NK-92 (cell line): ENCODE data around the gene PAX9.

Source experiments
- DNase-seq: peaks from one replicate; lab custom pipeline; 2025; ENCODE audit not compliant: unreplicated experiment; lab: John Stamatoyannopoulos, UW

Gene PAX9

GRCh38 chr14:36655963-36656686 is 5.5 kb upstream of the PAX9 start:
- no peak for DNase-seq

- no peak for DNase-seq
These were observed 4.8 kb upstream of the PAX9 start for GRCh38 chr14:36656687-36657398.

- no peak for DNase-seq
These were observed 4.1 kb upstream of the PAX9 start for GRCh38 chr14:36657399-36658122.

DNA sequence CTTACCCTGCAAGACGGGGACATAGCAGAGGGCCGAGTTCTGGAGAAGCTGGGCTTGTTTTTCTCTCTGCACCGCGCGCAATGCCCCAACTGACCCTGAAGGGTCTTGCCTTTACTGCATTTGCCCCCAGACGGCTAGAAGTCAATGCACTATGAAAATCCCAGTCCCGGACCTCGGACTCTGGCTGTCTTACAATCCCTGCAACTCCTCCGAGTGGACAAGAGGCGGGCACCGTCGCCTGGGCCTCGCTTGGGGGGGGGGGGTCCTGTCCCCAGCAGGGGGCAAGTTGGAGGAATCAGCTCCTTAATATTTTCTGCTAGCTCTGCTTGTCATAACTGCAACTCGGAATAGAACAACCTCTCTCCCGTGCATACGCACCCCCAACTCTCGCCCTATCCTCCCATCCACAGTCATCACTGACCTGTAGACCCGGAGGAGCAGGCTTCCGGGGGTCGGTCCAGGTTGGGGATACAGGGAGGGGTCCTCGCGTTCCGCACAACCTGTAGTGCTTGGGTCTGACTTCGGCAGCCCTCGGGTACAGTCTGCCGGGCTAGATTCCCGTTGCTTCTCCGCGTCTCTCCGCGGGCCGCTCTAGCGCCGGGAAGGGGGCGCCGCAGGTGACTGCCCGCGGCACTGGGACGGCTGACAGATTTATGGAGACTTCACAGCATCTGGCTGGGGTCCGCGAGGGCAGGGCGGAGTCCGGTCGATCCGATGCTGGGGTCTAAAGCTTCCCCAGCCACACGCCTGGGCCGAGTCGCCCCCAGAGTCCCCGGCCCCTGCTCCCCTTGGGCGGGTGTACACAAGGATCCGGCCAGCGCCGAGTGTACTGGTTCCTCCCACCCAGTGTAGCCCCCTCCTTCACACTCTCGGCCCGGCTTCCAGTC is 3.3 kb upstream of the PAX9 start:
- DNase-seq: no peak

GRCh38 chr14:36659010-36659821 is 2.4 kb upstream of the PAX9 start:
- DNase-seq: no peak

DNA sequence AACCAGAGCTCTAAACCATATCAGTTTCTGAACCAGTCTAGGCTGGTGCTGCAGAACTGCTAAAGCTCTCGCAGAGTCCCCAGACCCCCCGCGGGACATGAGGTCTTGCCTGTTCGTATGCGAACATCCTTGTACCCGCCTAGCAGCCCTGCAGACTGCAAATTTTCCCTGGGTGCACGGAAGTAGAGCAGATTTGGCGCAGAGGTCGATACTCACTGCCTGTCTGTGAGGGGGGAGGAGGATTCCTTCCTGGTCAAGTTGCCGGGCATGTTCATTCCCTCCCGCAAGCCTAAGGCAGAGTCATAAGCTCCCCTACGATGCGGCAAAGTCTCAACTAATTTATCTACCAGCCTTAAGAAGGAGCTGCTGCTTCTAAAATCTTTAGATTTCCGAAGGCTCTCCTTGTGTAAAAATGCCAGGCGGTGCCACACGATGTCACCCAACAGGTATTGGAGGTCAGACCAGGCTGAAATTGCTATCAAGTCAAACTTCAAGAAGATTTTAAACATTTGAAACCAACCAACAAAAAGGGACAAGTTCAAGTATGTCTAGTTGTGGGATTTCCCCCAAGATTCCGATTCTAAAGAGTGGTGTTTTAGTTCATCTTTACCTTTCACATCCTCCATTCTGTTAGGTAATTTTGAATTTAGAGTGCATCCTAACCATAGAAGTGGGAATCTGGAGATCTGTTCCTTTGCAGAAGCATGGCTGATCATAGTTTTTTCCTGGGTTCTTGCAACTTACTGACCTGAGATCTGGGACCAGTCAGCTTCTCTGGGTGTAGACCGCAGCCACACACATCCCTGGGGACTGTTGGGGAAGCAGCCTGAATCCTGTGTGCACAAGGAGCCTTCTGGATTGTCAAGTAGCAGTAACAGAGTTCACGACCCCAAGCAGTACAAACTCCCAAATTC is 1.6 kb upstream of the PAX9 start:
- DNase-seq: no peak

DNA sequence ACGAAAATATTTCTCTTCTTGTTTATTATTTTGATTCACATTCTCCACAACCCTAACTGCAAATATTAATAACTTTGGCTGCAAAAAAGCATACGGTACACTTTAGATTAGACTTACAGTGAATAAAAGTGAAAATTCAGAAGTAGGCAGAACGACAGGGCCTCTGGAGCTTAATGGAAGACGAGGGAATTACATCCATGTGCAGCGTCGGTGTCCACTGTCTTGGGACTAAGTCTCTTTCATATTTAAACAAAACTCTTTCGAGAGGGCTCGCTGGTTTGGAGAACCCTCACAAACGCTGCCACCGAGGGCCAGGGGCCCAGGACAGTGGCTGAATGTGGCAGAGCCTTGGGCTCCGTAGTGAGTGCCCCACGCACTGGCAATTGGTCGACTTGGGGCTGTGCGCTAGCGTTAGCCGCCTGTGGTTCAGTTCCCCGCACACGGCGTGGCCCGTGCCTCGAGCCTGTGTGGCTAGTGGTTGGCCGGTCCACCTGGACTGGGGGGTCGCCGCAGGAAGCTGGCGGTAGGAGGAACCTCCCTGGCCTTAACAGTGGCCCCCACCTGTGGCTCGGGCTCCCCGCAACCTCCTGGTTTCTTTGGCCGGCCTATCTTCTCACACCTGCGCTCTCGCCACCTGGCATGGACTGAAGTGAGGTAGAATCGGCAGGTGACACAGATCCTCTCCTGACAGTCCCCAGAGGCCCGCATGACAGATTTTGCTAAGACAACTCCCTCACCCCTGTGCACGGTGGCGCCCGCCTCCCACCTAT is 739 bp upstream of the PAX9 start:
- no peak for DNase-seq

- no peak for DNase-seq
These were observed 540 bp downstream of the PAX9 start for GRCh38 chr14:36662258-36662542.

- DNase-seq: no peak
These were observed 1.1 kb downstream of the PAX9 start for GRCh38 chr14:36662543-36663403.

DNA sequence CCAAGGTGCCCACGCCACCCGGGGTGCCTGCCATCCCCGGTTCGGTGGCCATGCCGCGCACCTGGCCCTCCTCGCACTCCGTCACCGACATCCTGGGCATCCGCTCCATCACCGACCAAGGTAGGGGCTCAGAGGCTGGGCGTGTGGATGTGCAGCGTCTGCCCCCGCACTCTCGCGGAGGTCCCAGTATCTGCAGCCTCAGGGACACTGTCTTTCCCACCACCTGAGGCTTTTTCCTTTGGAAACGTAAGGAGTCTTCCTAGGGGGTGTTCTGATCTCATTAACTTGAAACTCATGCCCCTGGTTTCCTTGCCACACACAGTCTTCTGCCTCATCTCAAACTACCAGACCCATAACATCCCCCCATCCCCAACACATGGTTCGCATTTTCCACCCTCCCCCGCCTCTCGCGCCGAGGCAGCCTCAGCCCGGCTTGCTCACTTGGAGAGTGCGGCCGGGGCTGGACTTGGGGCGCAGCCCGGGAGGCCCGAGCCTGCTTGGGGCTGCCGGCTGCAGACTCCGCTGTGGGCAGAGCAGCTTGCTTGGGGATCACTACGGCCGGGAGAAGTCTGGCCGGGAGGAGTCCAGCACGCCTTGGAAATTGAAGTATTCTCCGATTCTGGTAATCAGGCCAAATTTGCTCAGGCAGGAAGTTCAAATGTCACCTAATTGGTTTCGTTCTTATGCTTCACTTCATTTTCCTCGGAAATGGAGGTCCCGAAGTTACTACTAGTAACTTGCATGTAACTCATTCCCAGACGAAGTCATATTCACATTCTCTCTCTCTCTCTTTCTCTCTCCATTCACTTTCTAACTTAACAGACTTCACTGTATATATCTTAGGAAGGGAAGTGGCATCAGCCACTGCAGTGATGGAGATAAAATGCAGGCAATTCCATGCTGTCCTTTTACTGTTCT is 2.0 kb downstream of the PAX9 start:
- no peak for DNase-seq

DNA sequence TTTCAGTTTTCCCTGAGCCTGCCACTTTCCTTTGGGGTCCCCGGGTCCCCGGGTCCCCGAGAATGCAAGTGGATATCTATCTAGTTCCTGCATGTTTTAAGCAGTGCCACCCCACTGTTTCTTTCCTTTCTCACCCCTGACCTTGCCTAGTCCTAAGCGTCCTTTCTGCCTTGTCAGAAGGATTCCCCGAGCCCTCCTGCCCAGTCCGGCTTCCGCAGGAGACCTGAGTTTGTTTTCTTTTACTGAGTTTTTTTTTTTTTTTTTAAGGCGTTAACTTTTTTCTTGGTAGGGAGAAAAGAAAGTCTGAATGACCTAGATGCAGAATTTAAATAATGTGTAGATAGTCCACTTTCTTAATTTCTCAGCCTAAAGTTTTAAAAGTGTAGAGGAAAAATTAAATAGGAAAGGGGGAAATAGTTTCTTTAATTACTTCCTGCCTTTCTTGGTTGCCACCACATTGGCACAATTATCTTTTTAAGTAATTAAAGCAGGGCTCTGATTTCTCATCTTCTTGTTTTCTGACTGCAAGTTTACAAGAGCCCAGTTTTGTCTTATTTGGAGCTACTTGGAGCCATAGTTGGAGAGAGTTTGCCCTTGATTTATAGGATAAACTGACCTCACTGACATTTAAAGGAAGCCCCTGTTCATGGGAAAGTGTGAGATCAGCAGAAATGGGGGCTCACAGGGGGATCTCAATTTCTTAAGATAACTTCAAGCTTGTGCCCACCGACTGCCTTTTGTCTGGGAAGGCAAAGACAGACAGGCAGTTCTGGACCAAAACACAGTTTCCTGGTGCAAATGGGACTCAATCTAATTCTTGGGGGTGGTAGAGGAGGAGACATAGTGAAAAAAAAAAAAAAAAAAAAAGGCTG is 2.9 kb downstream of the PAX9 start:
- DNase-seq: no peak

DNA sequence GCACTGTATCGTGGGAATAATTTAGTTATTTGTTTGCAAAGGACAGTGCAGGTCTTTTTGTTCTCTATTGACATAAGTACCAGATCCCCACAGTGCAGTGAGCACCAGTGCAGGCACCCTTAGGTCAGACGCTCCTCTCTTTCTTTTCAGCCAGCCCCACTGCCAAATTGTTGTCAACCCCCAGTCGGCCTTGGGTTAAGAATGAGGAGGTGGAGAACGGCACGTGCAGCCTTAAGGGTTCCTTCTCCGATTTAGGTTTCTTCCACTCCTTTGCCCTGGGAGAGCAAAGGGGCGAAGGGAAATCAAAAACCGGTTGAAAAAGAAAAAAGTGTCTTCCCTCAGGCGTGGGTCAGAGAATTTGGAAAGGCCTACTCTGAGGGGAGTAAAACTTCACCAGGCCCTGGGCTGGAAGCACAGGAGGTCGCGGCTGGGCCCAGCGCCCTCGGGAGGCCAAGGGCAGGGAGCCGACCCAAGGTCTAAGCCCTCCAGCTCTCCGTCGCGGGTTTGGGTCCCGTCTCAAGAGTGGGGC is 4.3 kb downstream of the PAX9 start:
- no peak for DNase-seq

DNA sequence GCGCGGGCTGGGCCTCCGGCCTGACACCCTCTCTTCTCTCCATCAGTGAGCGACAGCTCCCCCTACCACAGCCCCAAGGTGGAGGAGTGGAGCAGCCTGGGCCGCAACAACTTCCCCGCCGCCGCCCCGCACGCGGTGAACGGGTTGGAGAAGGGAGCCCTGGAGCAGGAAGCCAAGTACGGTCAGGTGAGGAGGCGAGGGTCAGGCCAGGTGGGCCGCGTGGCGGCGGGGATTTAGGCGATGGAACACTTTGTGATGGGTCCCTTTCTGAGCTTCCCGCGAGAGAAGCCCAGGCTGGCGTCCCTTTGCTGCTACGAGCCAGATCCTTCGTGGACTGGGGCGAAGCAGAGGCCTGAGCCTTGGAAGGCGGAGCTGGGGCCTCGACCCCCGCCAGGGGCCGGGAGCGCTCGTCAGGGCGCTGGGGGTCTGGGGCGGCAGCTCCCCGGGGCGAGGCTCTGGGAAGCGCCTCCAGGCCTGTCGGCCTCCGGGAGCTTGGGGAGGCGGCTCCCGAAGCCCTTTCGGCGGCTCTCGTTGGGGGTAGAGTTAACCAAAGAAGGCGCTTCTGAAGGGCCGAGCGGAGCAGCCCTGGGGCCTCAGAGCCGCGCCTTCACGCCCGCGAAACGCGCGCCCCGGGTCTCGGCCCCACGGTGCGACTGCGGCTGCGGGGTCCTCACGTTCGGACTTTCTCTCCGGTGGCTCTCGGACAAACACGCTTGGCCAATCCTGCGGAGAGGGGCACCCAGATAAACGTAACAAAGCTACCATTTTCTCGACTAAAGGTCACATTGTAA is 5.0 kb downstream of the PAX9 start:
- no peak for DNase-seq

GRCh38 chr14:36667679-36668078 is 6.0 kb downstream of the PAX9 start:
- no peak for DNase-seq

DNA sequence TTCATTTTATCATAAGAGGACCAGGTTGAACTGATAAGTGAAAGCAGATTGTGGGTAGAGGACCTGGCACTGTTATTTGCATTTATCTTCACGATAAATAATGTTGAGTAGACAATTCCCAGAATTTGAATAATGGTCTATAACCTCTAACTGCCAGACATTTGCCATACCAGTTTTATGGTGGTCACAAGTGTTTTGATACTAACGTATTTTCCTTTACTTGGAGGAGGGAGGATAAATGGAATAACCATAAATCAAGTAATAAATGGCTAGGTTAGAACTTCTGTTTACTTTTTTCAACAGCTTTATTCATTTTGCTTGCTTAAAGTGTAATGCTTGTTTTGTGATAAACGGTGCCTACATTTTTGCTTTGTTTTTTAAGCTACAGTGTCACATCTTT is 9.5 kb downstream of the PAX9 start:
- no peak for DNase-seq
